Measurements from ENCODE around the gene ANHX.
A peak's percentile ranks its signal among the peaks of the same experiment; 100 is the strongest.

Gene ANHX

GRCh38 chr12:133190176-133190575 is 45.5 kb downstream of the ANHX start:
- Histone ChIP-seq H2AFZ (ENCODE audit: low read depth) (no peak overlapping the region), H3K27ac (no peak overlapping the region), H3K79me2 (ENCODE audit: insufficient read depth, low read depth) (no peaks in the 10 kb centered on the region), H3K27me3 (ENCODE audit: insufficient read depth, low read depth) (no peaks in the 10 kb centered on the region), H3K4me1 (ENCODE audit: low read depth, poor library complexity, severe bottlenecking) (no peaks in the 10 kb centered on the region), H3K36me3 (ENCODE audit: insufficient read depth) (no peaks in the 10 kb centered on the region; the same call in 1 of the 2 replicates), H3K9ac (no peak overlapping the region), H3K4me2 (no peak overlapping the region), H4K20me1 (ENCODE audit: insufficient read depth) (no peaks in the 10 kb centered on the region), H3K4me3 (IDR thresholded peaks at IDR 0.05; ENCODE audit: insufficient read depth, low read depth, low read length) (no peak overlapping the region)
- no peak for TF ChIP-seq CTCF (conservative IDR thresholded peaks at IDR 0.05; ENCODE audit: low read depth, low read length)

- H3K27me3 ChIP-seq (ENCODE audit: insufficient read depth, low read depth) = no peaks in the 10 kb centered on the region
- H3K4me1 ChIP-seq (ENCODE audit: low read depth, poor library complexity, severe bottlenecking) = no peaks in the 10 kb centered on the region
- peak; percentile 68 for TF ChIP-seq CTCF (conservative IDR thresholded peaks at IDR 0.05; ENCODE audit: low read depth, low read length)
- no peaks in the 10 kb centered on the region for H4K20me1 ChIP-seq (ENCODE audit: insufficient read depth)
- H3K27ac ChIP-seq = peak within 1 kb of the TSS; percentile 53; the same call in 1 of the 2 replicates
- H2AFZ ChIP-seq (ENCODE audit: low read depth) = peak within 1 kb of the TSS; percentile 94
- H3K9ac ChIP-seq = peak within 1 kb of the TSS; percentile 69; the same call in 1 of the 2 replicates
- no peaks in the 10 kb centered on the region for H3K36me3 ChIP-seq (ENCODE audit: insufficient read depth)
- H3K4me2 ChIP-seq = peak within 1 kb of the TSS; percentile 66
- H3K4me3 ChIP-seq (IDR thresholded peaks at IDR 0.05; ENCODE audit: insufficient read depth, low read depth, low read length) = no peak within 1 kb of the TSS
- H3K79me2 ChIP-seq (ENCODE audit: insufficient read depth, low read depth) = no peaks in the 10 kb centered on the region
Measured at GRCh38 chr12:133181238-133181959, 54.3 kb downstream of the ANHX start, which contains the start of gene ZNF268. Gene ZNF268, plus strand, starts transcription at chr12:133181495. Its CDS starts 503 bp downstream, at chr12:133181998.

GRCh38 chr12:133180669-133181068 is 55.0 kb downstream of the ANHX start:
- no peak for TF ChIP-seq CTCF (conservative IDR thresholded peaks at IDR 0.05; ENCODE audit: low read depth, low read length)
- no peaks in the 10 kb centered on the region for H4K20me1 ChIP-seq (ENCODE audit: insufficient read depth)
- no peaks in the 10 kb centered on the region for H3K36me3 ChIP-seq (ENCODE audit: insufficient read depth)
- no peak overlapping the region for H3K9ac ChIP-seq
- H3K27ac ChIP-seq = no peak overlapping the region
- no peaks in the 10 kb centered on the region for H3K27me3 ChIP-seq (ENCODE audit: insufficient read depth, low read depth)
- H3K4me1 ChIP-seq (ENCODE audit: low read depth, poor library complexity, severe bottlenecking) = no peaks in the 10 kb centered on the region
- H3K79me2 ChIP-seq (ENCODE audit: insufficient read depth, low read depth) = no peaks in the 10 kb centered on the region
- H2AFZ ChIP-seq (ENCODE audit: low read depth) = 0 out of 2 replicates have a peak overlapping the region, but pooled peaks have one; percentile 94
- H3K4me2 ChIP-seq = no peak overlapping the region
- H3K4me3 ChIP-seq (IDR thresholded peaks at IDR 0.05; ENCODE audit: insufficient read depth, low read depth, low read length) = no peak overlapping the region

GRCh38 chr12:133174901-133175300 is 60.8 kb downstream of the ANHX start:
- no peak overlapping the region for H2AFZ ChIP-seq (ENCODE audit: low read depth)

More at GRCh38 chr12:133174901-133175300, 60.8 kb downstream of the ANHX start:
- TF ChIP-seq CTCF (conservative IDR thresholded peaks at IDR 0.05; ENCODE audit: low read depth, low read length) = no peak
- Histone ChIP-seq H3K27me3 (ENCODE audit: insufficient read depth, low read depth) (no peaks in the 10 kb centered on the region), H3K4me3 (IDR thresholded peaks at IDR 0.05; ENCODE audit: insufficient read depth, low read depth, low read length) (no peak overlapping the region), H3K4me2 (no peak overlapping the region), H3K9ac (no peak overlapping the region), H4K20me1 (ENCODE audit: insufficient read depth) (no peaks in the 10 kb centered on the region), H3K79me2 (ENCODE audit: insufficient read depth, low read depth) (no peaks in the 10 kb centered on the region), H3K36me3 (ENCODE audit: insufficient read depth) (no peaks in the 10 kb centered on the region), H3K27ac (no peak overlapping the region), H3K4me1 (ENCODE audit: low read depth, poor library complexity, severe bottlenecking) (no peaks in the 10 kb centered on the region)
